Activated effector memory CD4-positive, alpha-beta T cell treated with anti-CD3 and anti-CD28 coated beads, Interleukin-2, amount 50 U/mL, for 16 hours (primary cell): Measurements from ENCODE around the gene LRIG2.
"Not testable (repeated sequence)": the region's sequence is repeated elsewhere in the genome, so short reads cannot be mapped to it uniquely, and the experiment has no call there.

Experiments used
- DNase-seq: peaks from one replicate; pipeline ENCODE4 v3.0.0-alpha.2; 2020

Gene LRIG2

GRCh38 chr1:113133038-113133437, 60.0 kb downstream of the LRIG2 start:
- DNase-seq: no peak

GRCh38 chr1:113133759-113134158, 60.8 kb downstream of the LRIG2 start:
- no peak for DNase-seq

- no peak for DNase-seq
Observed at GRCh38 chr1:113135460-113135859, 62.5 kb downstream of the LRIG2 start.

- DNase-seq: no peak
Observed at GRCh38 chr1:113136476-113136875, 63.5 kb downstream of the LRIG2 start.

GRCh38 chr1:113137563-113137962, 64.6 kb downstream of the LRIG2 start:
- DNase-seq: no peak

- no peak for DNase-seq
Observed at GRCh38 chr1:113138778-113139177, 65.8 kb downstream of the LRIG2 start.

GRCh38 chr1:113140176-113140575, 67.2 kb downstream of the LRIG2 start:
- DNase-seq: no peak

- peak; percentile 77 for DNase-seq
Observed at GRCh38 chr1:113140588-113141446, 67.8 kb downstream of the LRIG2 start.

- DNase-seq: no peak
Observed at GRCh38 chr1:113141650-113142473, 68.9 kb downstream of the LRIG2 start.

GRCh38 chr1:113142791-113143190, 69.8 kb downstream of the LRIG2 start:
- DNase-seq: no peak

- DNase-seq: no peak
Observed at GRCh38 chr1:113146242-113147072, 73.5 kb downstream of the LRIG2 start.

- DNase-seq: no peak
Observed at GRCh38 chr1:113147073-113147625, 74.2 kb downstream of the LRIG2 start.

GRCh38 chr1:113147826-113148225, 74.8 kb downstream of the LRIG2 start:
- DNase-seq: no peak

GRCh38 chr1:113150494-113150893, 77.5 kb downstream of the LRIG2 start:
- not testable (repeated sequence) for DNase-seq

GRCh38 chr1:113153116-113153803, 80.3 kb downstream of the LRIG2 start:
- DNase-seq: no peak

- DNase-seq: no peak
Observed at GRCh38 chr1:113156368-113156767, 83.4 kb downstream of the LRIG2 start.

GRCh38 chr1:113158743-113159142, 85.7 kb downstream of the LRIG2 start:
- not testable (repeated sequence) for DNase-seq

GRCh38 chr1:113166473-113166872, 93.5 kb downstream of the LRIG2 start:
- no peak for DNase-seq

- DNase-seq: no peak
Observed at GRCh38 chr1:113168946-113169345, 95.9 kb downstream of the LRIG2 start.

GRCh38 chr1:113169591-113169990, 96.6 kb downstream of the LRIG2 start:
- DNase-seq: no peak

GRCh38 chr1:113170519-113170918, 97.5 kb downstream of the LRIG2 start:
- no peak for DNase-seq

GRCh38 chr1:113178106-113178505, 105.1 kb downstream of the LRIG2 start:
- no peak for DNase-seq
